Astrocyte of the cerebellum (primary cell): ENCODE data around the gene IL31RA.

Source experiments
- DNase-seq: peaks from one replicate; pipeline ENCODE4 v3.0.0-alpha.2; 2011; ENCODE audit warnings: low read depth
- H3K4me3 ChIP-seq: 2 replicates; pipeline ENCODE4 v1.5.1; 2011; ENCODE audit warnings: mild to moderate bottlenecking, low read depth, low read length, moderate library complexity
- CTCF ChIP-seq: IDR thresholded peaks from 2 replicates; pipeline ENCODE4 v1.5.1; 2012; ENCODE audit warnings: low read length, low read depth, moderate library complexity, mild to moderate bottlenecking; ENCODE audit errors: missing control alignments
- in situ Hi-C: cut with HindIII; loops from 2 replicates; pipeline ENCODE4 v1.10.0; 2017; ENCODE audit warnings: low sequenced_read_pairs

IL31RA gene

DNA sequence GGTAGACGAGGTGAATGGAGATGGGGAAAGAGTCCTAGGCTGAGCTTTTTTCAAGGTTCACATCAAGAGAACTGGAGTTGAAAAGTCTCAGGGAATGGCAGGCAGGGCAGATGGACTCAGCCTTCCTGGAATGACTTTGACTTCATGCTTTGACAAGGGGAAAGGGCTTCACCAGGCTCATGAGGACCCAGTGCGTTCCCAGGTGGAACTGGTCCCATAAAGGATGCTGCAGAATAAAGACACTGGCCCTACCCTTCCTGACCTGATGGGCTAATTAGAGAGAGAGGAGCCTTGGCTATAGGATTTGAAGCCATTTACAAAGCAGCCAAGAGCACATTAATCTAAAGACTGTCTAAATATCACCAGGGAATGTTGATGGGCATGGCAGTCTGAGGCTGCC lies 63.8 kb downstream of the IL31RA start:
- no peak for DNase-seq
- in situ Hi-C loops = no loop called here
- TF ChIP-seq CTCF = no peak
- H3K4me3 ChIP-seq = no peak overlapping the region

- H3K4me3 ChIP-seq = no peak overlapping the region
- no peak for DNase-seq
- no peak for TF ChIP-seq CTCF
- in situ Hi-C loops = no loop called here
Measured at GRCh38 chr5:55915783-55916182, 64.6 kb downstream of the IL31RA start.

GRCh38 chr5:55916986-55917385 lies 65.8 kb downstream of the IL31RA start:
- no peak for DNase-seq
- H3K4me3 ChIP-seq = no peak overlapping the region
- in situ Hi-C loops = no loop called here
- no peak for TF ChIP-seq CTCF

DNA sequence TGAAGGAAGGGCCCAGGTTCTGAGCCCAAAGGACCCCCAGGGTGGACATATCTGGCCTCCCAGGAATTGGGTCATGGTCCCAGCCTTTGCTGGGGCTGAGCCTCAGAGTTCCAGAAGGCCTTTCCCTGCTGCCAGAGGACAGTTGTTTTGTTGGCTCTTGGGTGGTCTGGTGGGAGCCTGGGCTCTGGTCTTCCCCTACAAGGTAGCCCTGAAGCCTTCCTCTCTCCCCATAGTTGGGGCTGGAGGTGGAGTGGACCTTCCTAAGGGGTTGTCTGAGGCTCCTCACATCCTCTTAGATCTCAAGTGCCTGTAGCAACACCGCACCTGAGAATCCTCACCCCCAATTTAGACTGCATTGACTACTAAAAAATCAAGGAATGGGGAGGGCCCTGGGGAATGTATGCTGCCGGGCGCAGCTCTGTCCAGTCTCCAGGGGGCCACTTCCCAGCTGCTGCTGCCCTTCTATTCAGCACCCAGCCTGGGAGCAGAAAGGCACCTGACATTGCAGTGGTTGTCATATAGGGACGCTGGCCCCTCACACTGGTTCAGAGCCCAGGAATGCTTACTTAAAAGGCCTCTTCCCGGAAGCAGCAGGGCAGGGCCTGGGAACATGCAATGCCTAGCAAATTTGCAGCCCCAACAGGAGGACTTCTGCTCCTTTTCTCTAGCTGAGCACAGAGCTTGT lies 66.4 kb downstream of the IL31RA start:
- no peak for DNase-seq
- H3K4me3 ChIP-seq = no peak overlapping the region
- in situ Hi-C loops = no loop called here
- no peak for TF ChIP-seq CTCF

DNA sequence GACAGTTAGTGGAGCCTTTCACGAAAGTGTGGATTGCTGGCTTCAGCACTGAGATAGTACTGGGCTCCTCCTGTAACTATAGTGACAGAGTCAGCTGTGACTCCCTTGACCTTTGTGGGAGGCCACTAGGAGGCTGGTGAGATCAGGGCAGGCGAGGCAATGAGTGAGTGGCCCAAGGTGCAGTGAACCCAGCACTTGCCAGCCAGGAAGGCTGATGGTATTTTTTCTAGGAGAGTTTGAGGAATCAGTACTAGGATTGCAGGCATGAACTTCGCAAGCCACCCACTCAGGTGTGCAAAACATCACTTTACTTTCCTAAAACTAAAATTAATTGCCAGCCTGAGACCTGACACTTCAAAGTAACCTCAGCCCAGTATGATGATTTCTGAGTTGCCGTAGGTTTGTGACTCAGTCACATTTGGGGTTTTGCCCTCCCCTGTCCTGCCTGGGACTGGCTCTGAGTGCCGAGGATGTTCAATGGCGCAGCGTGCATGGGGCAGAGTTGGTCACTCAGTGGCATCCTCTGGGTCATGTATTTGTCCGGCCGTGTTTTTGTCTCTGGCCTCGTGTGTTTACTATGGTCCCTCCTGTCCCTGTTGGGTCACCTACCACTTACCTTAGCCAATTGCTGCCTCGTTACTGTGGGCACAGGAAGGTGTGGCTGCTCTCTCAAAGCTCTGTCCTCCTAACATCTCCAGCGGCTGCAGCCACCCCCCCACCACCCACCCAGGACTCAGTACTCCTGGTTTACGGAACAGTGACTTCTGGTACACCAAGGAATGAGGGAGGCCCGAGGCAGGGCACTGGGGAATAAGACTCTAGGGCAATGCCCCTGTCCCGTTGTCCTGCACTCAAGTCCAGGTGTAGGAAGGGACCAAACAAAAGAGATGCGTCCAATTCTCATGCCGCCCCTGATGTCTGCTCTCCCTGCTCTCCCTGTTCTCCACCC lies 67.2 kb downstream of the IL31RA start:
- DNase-seq = no peak
- no peak for TF ChIP-seq CTCF
- no peak overlapping the region for H3K4me3 ChIP-seq
- in situ Hi-C loops = no loop called here

DNA sequence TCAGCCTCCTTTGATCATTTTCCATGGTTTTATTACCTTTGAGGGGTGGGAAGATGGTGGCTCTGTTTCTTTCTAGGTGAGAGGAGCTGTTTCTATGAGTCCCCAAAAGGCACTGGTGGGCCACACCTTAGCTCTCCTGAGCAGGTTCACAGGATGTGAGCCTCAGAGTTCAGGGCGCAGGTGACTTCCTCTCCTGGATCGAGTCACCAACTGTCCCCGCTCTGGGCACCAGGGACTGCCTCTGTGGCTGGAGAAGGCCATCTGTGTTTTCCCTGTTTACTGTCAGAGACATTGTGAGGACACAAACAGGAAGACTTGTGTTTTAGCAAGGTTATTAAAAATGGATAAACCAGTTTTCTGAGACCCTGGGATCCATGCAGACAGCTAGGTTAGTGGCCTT lies 68.5 kb downstream of the IL31RA start:
- in situ Hi-C loops = no loop called here
- TF ChIP-seq CTCF = no peak
- no peak for DNase-seq
- H3K4me3 ChIP-seq = no peak overlapping the region
